DOHH2 (cell line): ENCODE data around the gene RAD52.

Source experiments
- H3F3A ChIP-seq: fragments of 200-600 bp; sonication (generic), shearing (Covaris generic); 2 replicates; pipeline ENCODE4 v1.6.0; 2016; ENCODE audit warnings: antibody characterized with exemption, mild to moderate bottlenecking; ENCODE audit not compliant: control insufficient read depth, insufficient read depth
- H3K27ac ChIP-seq: fragments of 200-600 bp; sonication (generic); 2 replicates; pipeline ENCODE4 v1.5.1; 2014; ENCODE audit warnings: low read depth, mild to moderate bottlenecking, low read length, moderate library complexity
- H3K27me3 ChIP-seq: fragments of 200-600 bp; sonication (generic); 2 replicates; pipeline ENCODE4 v1.6.1; 2014; ENCODE audit warnings: mild to moderate bottlenecking, low read length, mixed read lengths; ENCODE audit not compliant: control insufficient read depth
- H3K36me3 ChIP-seq: fragments of 200-600 bp; sonication (generic); 2 replicates; pipeline ENCODE4 v1.6.1; 2014; ENCODE audit warnings: mild to moderate bottlenecking, low read length, moderate library complexity, mixed read lengths; ENCODE audit not compliant: control insufficient read depth
- H3K4me1 ChIP-seq: fragments of 200-600 bp; sonication (generic); 2 replicates; pipeline ENCODE4 v1.6.1; 2014; ENCODE audit warnings: mild to moderate bottlenecking, low read length, mixed read lengths; ENCODE audit not compliant: control insufficient read depth
- H3K4me2 ChIP-seq: fragments of 200-600 bp; sonication (generic); 2 replicates; pipeline ENCODE4 v1.6.0; 2014; ENCODE audit warnings: mild to moderate bottlenecking, low read length, moderate library complexity
- H3K4me3 ChIP-seq: fragments of 200-600 bp; sonication (generic); 2 replicates; pipeline ENCODE4 v1.5.1; 2014; ENCODE audit warnings: mild to moderate bottlenecking, low read length, mixed read lengths
- H3K79me2 ChIP-seq: fragments of 200-600 bp; sonication (generic); 2 replicates; pipeline ENCODE4 v1.6.1; 2014; ENCODE audit warnings: mild to moderate bottlenecking, low read length, mixed read lengths; ENCODE audit not compliant: control insufficient read depth
- H3K9me2 ChIP-seq: fragments of 200-600 bp; sonication (generic); replicated peaks from 2 replicates; pipeline ENCODE4 v1.6.1; 2014; ENCODE audit warnings: mild to moderate bottlenecking, low read length, mixed read lengths; ENCODE audit not compliant: control insufficient read depth
- H3K9me3 ChIP-seq: fragments of 200-600 bp; sonication (generic); 2 replicates; pipeline ENCODE4 v1.6.1; 2014; ENCODE audit warnings: antibody characterized with exemption, low read length, mixed read lengths; ENCODE audit not compliant: control insufficient read depth, insufficient read depth
- H4K20me1 ChIP-seq: fragments of 200-600 bp; sonication (generic); 2 replicates; pipeline ENCODE4 v1.6.0; 2014; ENCODE audit warnings: low read depth, mild to moderate bottlenecking, antibody characterized with exemption, low read length, moderate library complexity; ENCODE audit not compliant: control insufficient read depth, insufficient read depth
- CTCF ChIP-seq: fragments of 200-600 bp; sonication (generic); IDR thresholded peaks from one replicate; pipeline ENCODE4 v1.5.1; 2014; ENCODE audit warnings: antibody characterized with exemption, mild to moderate bottlenecking, low read depth, low read length; ENCODE audit not compliant: poor library complexity, severe bottlenecking
- EZH2phosphoT487 ChIP-seq: fragments of 200-600 bp; sonication (generic); IDR thresholded peaks from 2 replicates; pipeline ENCODE4 v1.6.1; 2017; ENCODE audit warnings: borderline replicate concordance, mild to moderate bottlenecking, antibody characterized with exemption, low read length, moderate library complexity, mixed read lengths

RAD52 gene

GRCh38 chr12:862303-862911, 87.1 kb downstream of the RAD52 start:
- Histone ChIP-seq H4K20me1 (no peaks in the 10 kb centered on the region), H3K79me2 (no peaks in the 10 kb centered on the region), H3F3A (peaks cover 10% of the 10 kb centered on the region), H3K27ac (no peak overlapping the region), H3K9me2 (no peaks in the 10 kb centered on the region), H3K36me3 (peaks cover 72% of the 10 kb centered on the region), H3K9me3 (no peaks in the 10 kb centered on the region), H3K27me3 (no peaks in the 10 kb centered on the region), H3K4me3 (no peak overlapping the region), H3K4me1 (no peaks in the 10 kb centered on the region), H3K4me2 (no peak overlapping the region)
- TF ChIP-seq EZH2phosphoT487 (no peak), CTCF (no peak)
